HL-60/S4 treated with phorbol 12-myristate 13-acetate at 8.2 ng/mL for 4 days and 3 days (cell line): ENCODE data around the gene ENPP6.

Source experiments
- in situ Hi-C: fragments of 300-500 bp; cut with MboI; formaldehyde crosslinking; loops from 2 replicates; pipeline ENCODE4 v1.15.0; 2022; ENCODE audit warnings: low sequenced_read_pairs

Gene ENPP6

DNA sequence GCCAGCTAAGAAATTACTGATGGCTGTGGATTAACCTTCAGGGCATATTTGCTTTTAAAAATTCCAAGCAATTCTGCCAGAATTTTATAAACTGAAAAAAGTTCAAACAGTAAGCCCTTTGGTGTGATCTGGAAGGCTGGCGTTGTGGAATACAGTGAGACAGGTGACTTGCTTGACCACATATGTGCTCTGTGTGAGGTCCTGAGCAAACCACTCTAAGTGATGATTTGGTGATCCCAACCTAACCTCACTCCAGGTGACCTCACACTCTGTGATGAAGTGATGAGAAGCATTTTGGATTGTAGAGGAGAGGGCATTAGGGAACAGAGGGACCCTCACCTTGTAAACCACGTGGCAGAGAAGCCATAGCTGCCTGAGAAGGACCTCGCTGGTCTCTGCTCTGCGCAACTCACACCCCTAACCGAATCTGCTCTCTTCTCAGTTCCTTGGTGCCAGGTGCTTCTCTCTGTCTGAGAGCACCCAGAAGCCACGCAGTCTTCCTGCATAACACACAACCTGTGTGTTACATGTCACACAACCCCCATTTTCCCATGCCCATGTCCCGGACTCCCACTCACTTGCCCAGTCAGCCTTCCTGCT, 106.3 kb downstream of the ENPP6 start:
- in situ Hi-C loops = no loop called here

DNA sequence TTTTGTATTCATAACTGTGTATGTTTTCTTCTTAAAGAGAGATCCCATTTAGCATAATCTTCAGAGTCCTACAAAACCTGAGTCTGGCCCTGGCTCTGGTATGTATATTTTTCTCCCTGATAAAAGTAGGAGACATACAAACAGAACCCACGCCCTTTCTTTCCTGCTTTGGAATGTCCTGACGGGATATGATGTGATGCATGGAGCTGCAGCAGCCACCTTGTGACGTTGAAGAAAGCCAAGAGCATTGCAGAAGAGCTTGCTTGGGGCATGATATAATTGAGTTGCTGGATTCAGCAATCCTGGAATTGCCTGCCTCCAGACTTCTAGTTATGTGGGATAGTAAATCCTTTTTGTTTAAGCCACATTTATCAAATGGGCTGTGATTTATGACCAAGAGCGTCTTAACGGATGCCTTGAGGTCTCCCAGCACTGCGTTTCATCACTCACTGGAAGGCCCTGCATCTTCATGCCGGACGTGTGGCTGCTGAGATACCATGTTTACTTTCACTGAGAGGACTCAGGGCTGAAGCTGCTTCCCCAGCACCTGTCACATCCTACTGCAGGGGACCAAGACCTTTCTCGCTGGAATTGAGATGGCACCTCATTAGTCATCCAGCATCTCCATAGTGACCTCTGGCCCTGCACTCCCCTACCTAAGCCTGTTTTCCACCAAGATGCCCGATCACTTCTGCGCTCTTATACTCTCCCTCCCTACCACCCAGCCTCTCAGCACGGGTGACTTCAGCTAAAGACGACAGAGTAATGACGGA, 107.0 kb downstream of the ENPP6 start:
- in situ Hi-C loops = no loop called here

DNA sequence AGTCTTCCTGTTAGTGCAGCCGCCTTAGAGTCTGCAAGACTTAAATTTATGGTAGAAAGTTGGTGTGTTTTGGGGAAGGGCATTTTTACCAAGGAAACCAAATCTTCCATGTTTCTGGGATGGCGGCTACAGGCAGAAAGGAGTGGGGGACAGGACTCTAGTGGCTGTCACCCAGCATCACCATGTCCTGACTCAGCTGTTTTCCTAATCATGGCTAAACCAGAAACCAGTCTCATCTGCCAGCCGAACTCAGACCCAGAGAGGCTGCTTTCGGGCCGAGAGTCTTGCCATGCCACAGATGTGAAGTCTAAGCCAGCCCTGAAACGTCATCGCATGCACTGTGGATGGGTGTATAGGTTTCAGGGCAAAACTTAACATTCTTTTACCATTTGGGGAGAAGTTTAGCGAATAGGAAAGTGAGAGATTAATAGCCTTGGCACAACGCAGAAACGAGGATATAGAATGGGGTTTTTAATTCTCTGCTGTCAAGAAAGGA, 109.6 kb downstream of the ENPP6 start:
- in situ Hi-C loops = no loop called here

DNA sequence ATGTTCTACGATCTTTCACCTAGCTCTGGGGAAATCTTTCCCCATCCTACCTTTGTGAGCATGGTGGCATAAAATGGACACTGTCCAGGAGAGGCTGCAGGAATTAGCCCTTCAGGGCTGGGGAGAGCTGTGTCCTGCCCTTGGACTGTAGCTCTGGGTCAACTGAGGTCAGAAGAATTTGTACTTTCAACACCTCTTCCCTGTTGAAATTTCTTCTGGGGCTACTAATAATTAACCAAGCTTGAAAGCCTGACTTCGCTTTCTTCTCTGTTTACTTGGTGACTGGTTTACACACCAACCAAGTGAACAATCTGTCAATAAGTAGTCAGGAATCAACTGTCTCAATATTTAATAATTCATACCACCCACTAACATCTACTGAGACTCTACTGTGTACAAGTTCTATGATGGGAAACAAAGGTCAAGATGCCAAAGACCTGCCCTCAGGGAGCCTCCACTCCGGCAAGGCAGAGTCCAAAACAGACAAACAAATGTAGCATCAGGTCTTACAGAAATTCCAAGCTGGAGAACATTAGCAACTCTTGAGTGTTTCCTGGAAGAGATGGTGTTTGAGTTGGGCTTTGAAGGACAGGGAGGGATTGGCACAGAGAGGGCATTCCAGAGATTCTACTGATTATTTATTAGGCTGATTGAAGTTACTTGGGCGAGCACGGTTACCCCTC, 113.1 kb downstream of the ENPP6 start:
- in situ Hi-C loops = no loop called here

DNA sequence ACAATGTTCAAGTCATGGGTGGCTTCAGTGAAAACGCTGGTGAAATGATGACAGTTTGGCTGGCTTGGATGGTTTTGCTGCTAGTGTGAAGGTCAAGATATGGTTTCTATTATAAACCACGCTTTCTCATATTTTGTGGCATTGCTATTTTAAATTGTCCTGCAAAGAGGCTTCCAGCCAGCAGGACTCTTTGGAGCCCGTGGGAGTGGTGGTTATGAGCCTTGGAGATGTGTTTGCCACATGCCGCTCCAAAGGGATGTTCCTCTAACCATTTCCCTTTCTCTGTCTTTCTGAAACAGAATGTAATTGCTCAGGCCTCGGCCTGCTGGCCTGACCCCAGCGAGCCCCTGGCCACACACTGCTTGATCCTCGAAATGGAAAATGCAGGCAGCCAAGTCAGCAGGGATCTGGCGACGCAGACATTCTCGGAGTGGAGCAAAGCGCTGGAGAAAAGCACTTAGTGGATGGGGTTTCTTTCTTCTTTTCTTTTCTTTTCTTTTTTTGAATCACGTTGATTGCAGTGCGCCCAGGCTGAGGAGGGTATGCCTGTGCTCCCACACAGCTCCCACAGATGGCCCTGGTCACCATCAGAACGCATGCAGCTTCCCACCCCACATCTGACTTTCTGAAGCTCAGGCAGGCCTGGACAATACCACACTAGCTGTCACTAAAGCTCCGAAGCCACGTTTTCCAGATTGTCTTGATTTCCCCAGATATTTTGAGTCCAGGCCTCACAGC, 114.0 kb downstream of the ENPP6 start:
- in situ Hi-C loops = no loop called here

DNA sequence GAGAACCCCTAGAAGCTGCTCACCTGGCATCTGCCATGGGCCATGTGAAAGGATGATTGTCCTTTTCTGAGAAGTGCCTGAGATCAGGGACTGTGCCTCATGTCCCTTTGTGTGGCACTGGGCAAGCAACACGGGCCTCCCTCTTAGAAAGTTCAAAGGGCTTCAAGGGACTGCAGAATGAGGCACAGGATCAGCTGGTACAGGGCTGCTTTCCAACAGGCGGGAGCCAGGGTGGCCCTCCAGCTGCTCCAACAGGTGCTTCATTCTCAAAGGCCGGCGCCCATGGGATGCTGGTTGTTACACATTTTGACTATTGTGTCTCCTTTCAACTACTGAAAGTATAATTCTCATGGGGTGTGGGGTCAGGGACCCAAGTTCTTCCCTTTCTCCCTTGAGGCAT, 114.7 kb downstream of the ENPP6 start:
- in situ Hi-C loops = no loop called here

DNA sequence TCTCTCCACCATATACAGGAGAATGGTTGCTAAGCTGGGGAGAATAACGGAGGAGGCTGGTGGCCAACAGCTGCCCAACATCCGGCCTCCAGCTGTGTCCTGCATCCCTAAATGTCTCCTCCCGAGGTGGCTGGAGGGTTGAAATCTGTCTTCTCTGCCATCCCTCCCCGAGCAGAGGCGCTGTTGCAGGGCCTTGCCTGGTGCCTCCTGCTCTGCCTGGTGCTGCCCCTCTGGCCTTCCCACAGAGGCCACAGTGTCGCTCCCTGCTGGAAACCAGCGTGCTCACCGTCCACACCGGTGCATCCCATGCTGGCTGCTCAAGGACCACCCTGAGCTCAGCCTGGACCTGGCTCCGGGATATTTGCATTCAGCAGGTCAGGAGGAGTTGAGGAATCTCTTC, 115.2 kb downstream of the ENPP6 start:
- in situ Hi-C loops = no loop called here

DNA sequence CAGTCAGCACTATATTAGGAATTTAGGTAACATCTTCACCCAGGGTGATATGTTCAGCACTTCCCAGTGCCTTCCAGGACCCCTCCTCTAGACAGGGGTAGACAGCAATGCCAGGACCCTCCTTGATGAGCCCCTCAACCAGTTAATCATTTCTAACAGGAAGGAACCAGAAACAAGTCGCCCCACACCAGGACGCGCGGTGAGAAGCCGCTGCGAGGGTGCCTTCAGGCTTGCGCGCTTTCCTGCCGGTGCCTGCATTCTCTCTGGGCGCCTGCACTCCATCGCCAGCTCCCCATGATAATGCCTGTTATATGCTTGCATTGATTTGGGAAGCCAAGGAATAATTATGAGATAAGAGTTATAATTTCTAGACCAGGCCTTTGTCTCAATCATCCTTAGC, 116.0 kb downstream of the ENPP6 start:
- in situ Hi-C loops = no loop called here

DNA sequence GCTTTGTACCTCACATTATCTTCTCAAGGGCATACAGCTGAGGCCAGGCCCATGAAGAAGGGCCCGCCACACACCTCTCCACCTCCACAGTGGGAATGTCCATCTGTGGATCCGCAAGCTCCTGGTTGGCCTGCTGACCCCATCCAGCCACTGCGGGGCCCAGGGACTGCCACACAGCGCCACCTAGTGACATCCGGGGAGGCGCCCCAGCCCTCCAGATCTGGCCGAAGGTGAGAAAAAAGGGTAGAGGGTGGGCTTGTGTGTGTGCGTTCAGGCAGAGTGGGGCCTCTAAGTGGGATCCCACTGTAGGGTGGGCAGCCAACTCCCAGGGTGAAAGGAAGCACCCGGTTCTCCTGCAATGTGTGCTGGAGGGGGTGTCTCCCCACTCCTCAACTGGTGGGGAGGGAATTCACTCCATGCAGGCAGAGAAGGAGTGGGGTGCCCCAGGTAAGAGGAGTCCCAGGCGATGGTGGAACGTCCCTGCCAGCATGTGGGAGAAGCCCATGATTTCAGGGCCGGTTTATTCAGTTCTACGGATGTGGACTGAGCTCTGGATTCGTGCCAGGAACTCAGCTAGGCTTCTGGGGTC, 117.3 kb downstream of the ENPP6 start:
- in situ Hi-C loops = no loop called here

DNA sequence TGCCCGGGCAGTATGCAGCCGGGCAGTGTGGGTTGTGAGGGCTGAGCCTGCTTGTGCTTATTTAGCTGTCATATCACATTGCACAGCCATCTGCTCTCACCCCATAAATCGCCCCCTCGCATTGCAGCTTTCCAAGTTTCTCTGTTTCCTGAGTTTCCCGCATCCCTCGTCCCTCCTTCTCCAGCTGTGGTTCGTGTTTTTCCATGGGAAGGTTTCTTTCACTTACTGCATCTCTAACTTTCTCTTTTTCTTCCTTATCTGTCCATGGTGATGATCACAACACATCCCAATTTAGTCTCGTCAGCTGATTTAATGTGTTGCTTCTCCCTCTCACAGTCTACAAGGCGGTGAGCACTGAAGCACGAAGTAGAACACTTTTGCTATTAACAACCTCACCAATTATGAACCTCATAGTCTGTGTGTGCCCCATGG, 118.1 kb downstream of the ENPP6 start:
- in situ Hi-C loops = no loop called here

DNA sequence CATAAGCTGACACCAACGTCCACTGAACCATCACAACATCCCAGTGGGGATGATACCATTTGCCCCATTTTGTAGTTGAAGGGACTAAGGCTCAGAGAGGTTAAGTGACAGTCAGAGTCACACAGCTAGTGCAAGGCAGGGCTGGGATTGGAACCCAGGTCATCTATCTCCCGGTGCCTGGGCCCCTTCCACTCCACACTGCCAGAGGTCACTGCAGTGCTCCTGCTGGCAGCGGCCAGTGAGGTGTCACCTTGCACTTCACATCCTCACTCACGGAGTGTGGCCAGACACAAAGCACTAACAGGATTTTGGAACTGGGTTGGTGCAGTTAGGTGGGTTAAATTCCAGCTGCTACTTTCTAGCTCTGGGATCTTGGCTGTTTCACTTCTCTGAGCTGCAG, 118.7 kb downstream of the ENPP6 start:
- in situ Hi-C loops = no loop called here

DNA sequence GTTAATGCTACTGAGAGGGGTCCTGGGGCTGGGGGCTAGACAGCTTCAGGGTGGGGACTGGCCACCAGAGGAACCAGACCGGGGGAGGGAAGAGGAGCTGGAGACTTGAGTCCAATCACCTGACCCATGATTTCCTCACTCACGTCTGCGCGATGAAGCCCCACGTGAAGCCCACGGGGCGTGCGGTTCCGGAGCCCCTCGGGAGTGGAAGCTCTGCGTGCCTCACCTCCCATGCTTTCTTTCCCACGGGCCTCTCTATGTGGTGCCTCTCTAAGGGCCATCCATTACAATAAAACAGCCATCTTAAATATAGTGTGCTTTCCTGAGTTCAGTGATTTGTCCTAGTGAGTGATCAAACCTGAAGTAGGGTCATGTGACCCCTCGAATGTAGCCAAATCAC, 119.9 kb downstream of the ENPP6 start:
- in situ Hi-C loops = no loop called here

DNA sequence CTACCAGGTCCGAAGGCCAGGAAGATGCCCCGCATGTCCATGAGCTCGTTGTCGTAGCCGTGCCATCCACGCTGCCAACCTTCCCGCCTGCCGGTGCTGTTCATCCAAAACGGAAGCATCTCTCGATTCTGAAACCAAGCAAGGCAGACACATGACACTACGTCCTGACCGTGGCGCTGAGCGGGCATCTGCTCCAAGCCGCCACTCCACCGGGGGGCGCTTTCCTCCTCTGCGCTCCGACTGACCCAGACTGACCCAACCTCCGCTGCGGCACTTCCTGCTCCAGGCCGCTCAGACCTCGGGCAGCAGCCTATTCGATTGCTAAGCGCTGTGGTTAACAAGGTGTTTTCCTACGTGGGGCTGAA, 120.5 kb downstream of the ENPP6 start:
- in situ Hi-C loops = no loop called here

DNA sequence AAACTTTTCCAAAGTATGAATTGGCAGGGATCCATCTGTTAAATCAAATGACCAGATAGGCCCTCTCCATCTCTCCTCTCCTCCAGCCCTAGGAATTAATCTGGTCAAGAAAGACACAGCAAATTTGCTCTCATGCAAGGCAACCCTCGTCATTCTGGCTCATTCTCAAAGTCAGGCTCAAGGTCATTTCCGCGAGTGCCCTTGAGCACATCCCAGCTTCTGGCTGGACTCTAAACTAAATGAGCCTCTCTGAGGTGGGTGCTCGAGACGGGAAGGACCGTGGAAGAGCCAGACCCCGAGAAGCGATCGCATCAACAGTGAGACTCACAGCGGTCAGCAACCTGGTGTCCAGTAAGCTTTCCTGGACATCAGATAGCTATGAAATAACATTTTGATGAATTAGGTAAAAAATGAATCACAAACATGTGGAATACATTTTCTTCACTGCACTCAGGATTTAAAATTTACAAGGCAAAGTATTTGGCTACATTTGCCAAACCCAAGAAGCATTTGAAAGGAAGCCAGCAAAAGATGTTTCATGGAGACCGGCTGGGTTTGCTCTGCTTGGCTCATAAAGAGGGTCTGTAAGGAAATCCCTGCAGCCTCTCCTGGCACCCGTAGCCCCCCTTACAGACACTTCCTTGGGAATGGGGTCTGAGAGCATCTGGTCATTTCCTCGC, 121.0 kb downstream of the ENPP6 start:
- in situ Hi-C loops = no loop called here

DNA sequence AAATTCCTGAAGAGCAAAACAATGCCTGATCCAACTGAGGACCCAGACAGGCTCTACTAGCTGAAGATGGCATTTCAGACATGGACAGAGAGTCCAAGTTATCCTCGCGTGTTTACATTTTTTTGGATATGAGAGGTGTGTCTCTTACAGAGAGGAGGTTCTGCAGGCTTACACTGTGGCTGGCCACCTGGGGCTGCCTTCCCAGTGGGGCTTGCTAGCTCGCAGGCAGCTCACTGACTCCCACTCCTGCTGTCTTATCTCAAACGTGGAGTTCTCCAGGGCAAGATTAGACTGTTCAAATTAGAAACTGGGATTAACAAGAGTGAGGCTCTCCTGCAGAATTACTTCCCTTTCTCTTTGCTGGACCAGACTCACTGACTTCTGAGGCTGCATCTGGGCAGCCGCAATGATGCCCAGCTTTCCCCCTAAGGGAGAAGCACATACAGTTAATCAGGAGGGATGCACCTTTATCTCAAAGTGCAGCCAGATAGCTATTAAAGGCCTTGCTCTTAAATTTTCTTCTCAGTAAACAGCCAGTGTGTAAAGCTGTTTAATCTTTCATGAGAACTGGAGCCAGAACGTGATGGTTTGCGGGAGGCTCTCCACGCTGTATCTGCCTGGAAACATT, 123.0 kb downstream of the ENPP6 start:
- in situ Hi-C loops = no loop called here

DNA sequence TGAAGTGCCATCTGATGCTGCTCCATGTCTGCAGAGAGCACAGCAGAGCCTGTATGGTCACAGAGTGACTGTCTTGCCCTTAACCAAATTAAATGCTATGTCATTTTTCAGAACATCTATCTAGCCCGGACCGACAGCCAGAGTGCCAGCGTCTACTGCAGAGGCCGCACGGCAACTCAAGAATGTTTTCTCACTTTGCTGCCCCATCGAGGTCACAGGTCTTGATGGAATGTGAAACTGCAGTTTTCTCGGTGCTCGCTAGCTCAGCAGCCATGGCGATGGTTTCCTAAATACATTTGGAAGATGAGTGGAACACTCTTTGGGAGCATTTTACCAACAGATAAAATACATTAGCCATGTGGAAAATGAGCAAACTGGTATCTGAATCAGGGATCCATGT, 125.7 kb downstream of the ENPP6 start:
- in situ Hi-C loops = no loop called here

DNA sequence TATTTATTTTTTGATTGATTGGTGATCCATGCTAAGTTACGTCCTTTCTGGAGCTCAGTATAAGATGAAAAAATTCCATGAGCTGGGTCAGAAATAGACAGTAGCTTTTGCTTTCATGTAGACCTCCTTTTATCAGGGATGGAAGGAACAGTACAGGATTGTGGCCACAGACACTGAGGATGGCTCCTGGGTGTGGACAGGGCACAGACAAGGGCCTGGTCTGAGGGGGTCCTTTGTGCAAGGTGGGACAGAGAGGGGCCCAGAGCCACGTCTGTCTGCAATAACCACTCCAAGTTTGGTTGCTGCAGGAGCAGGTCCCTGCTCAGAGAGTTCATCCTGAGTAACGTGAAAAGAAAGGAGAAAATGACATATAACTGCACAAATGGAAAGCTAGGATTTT, 127.1 kb downstream of the ENPP6 start:
- in situ Hi-C loops = no loop called here

DNA sequence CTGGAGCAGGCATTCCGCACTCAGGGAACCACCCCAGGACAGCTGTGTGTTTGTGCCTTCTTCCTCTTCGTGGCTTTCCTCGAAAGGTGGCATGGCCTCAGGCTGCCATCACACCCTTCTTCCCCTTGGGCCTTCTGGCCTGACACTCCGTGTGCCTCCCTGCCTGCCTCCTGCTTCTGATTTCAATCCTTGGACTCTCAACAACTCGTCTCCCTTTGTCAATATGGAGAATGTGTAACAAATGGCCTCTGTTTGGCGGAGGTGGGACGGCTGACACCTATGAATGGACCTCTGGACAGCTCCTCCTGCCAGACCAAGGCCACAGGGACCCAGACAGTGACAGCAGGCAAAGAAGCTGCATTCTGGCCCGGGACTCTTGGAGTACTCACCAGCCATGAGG, 137.0 kb downstream of the ENPP6 start:
- in situ Hi-C loops = no loop called here

DNA sequence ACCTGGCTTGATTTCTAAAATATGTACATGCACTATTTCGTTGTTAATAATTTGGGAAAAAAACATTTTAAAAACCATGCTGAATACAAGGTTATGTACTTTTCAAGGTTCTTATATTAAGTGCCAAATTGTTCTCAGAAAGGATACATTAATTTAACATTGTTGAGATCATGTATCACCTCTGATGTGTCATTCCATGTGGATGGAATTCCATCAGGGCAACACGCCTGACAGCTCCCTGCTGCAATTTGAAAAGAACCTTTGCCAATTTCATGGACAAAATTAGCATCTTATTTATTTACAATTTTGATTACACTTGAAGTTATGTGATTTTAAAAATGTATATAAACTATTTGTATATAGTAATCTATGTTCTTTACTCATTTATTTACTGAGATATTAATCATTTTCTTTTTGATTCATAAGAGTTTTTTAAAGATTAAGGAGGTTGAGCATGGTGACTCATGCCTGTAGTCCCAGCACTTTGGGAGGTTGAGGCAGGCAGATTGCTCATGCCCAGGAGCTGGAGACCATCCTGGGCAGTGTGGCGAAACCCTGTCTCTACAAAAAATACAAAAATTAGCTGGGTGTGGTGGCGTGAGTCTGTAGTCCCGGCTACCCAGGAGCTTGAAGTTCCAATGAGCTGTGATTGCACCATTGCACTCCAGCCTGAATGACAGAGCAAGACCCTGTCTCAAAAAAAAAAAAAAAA, 142.8 kb downstream of the ENPP6 start:
- in situ Hi-C loops = no loop called here
